Left renal cortex interstitium (tissue), 4 donors: ENCODE results near the gene UBTF. TPM values are rescaled to one million over a fixed set of nuclear protein-coding genes. Genes with fewer than 3 reads are reported as not detected.

ENCODE experiments used
- DNase-seq, 4 donors: peaks; one replicate each; pipeline ENCODE4 v3.0.0-alpha.2; 2013; ENCODE audit warnings: low read depth in 4 of 4, low spot score in 2 of 4, missing footprints in 1 of 4
- polyA plus RNA-seq, 4 donors: library from polyadenylated mRNA; unstranded; fragments of 120-200 nt; gene quantifications; one replicate each; pipeline ENCODE4 v1.2.1, GENCODE V29; 2013; ENCODE audit not compliant: insufficient read length in 4 of 4

The UBTF gene
- polyA plus RNA-seq, 4 donors = 124 to 142 (median 130) TPM

GRCh38 chr17:44176671-44177501 lies 42.6 kb downstream of the UBTF start:
- no peak for DNase-seq

GRCh38 chr17:44176257-44176656 lies 43.2 kb downstream of the UBTF start:
- no peak for DNase-seq

DNA sequence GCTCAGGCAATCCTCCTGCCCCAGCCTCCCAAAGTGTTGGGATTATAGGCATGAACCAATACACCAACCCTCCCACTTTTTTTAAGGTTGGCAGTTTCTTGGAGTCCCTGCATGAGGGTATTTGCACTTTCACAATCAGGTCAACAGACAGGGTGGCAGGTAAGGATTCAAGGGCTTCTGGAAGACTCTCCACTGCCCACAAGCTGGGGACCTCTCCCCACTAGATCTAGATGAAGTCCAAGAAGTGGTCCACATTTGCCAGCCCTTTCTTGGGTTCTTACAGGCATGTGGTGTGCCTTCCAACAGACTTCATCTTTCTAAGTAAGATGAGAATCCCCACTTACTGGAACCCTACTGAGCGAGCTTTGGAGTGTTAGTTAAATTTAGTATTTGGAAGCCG lies 45.0 kb downstream of the UBTF start:
- DNase-seq = no peak

GRCh38 chr17:44171931-44172455 lies 47.5 kb downstream of the UBTF start:
- DNase-seq = no peak

- DNase-seq = peak in 1 of 4 donors; percentile 13
These were observed 48.8 kb downstream of the UBTF start, which contains the start of gene ASB16 for GRCh38 chr17:44170499-44171201. Gene ASB16 (plus strand): TSS chr17:44170704. CDS start chr17:44170790, 86 bp downstream.

DNA sequence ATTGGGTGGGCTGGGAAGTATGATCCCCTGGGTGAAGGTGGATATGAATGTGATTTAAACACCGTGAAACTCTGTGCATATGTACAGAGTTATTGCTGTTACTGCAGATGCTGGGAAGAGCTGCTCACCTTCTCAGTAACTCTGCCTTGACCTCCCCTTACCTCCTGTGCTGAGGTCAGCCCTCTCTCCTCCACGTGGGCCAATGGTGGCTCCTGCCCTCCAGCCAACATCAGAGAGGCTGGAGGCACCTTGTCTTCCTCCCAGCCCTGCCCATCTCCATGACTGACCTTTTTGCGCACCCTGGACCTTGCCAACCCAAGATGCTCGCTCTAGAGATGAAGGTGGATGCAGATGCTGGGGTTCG lies 49.4 kb downstream of the UBTF start:
- no peak for DNase-seq

DNA sequence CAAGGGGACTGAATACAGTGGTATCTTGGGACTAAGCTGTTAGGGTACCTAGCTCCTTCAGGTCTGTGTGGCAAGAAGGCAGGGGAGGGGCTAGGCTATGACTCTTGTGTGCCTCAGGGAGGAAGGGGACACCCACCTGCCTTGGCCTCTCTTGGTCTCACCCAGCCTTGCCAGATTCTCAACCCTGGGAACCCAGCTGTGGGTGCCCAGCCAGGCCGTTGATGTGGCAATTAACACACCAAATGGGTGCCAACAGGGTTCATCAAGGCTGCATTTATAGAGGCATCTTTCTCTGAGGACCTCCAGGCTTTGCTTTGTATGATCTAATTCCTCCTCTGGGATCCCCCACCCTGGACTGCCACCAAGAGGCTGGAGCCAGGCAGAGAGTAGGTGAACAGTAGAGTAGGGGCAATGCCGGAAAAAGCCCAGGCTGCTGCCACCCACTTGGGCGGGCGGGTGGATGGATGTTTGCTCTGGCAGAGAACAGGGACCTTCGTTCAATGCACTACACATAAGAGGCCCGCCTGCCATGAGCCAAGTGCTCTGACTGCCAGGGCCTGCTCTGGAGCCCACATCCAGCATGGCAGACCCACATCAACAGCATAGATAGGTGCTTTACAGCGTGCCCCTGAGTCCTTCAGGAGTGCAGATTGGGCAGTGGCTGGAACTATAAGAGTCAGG lies 52.2 kb downstream of the UBTF start:
- no peak for DNase-seq

DNA sequence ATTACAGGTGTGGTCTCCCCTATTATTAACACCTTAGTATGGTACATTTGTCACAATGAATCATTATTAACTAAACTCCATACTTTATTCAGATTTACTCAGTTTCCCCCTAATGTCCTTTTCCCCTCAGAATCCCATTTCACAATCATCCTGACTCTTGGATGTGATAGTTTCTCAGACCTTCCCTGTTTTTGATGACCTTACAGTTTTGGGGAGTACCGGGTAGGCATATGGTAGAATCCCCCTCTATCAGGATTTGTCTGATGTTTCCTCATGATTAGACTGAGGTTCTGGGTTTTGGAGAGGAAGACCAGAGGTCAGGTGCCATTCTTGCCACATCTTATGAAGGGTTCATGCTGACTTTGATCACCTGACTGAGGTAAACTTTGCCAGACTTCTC lies 55.0 kb downstream of the UBTF start:
- DNase-seq = no peak

DNA sequence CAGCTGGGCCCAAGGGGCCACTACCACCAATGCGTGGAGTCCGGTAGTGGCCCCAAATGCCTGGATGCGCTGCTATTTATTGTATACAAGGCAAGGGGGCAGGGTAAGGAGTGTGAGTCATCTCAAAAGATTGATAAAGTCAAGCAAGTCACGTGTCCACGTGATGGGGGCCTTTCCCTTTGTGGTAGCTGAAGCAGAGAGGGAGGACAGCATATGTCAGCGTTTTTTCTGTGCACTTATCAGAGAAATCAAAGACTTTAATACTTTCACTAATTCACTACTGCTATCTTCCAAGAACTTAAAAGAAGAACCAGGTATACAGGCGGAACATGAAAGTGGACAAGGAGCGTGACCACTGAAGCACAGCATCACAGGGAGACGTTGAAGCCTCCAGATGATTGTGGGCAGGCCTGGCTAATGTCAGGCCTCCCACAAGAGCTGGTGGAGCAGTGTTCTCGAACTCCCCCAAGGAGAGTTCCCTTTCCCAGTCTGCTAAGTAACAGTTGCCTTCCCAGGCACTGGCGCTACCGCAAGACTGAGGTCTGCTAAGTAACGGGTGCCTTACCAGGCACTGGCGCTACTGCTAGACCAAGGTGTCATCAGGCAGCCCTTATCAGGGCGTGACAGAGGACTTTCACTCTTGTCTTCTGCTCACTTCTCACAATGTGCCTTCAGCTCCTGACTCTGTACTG lies 59.8 kb downstream of the UBTF start:
- no peak for DNase-seq

DNA sequence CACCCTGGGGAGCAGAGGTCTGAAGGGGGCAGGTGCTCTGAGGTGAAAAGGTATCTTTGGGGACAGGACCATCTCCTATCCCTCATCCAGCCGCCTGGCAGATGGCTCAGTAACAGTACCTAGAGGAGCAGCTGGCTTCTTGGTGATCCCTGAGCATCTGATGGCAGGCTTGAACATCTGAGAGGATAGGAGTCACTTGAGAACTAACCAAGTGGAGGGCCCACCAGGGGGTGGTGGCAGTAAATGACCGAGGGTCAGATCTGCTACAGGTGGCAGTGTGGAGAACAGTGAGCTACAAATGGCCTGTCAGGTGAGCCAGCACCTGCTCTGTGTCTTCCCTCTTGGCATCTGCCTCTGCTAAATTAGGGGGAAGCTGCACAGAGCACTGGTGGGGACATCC lies 64.0 kb downstream of the UBTF start:
- no peak for DNase-seq

Other genes starting within 250 kb of the UBTF start
- gene NAGS, start 215.1 kb downstream of the UBTF start, polyA plus RNA-seq = 1 to 10 TPM; 3.3 to 3.9 (median 3.5) TPM
- 10 to 100 TPM; 40.7 to 48.5 (median 46.9) TPM for gene TMEM101, start 204.7 kb downstream of the UBTF start, polyA plus RNA-seq
- gene LSM12, start 153.0 kb downstream of the UBTF start, polyA plus RNA-seq = 10 to 100 TPM; 38.6 to 43.5 (median 40.2) TPM
- gene G6PC3, start 148.9 kb downstream of the UBTF start, polyA plus RNA-seq = 100 to 1,000 TPM in 1 of 4 donors, 10 to 100 TPM in 3; 73.2 to 104 (median 83.4) TPM
- 10 to 100 TPM; 45.7 to 66.1 (median 52.1) TPM for gene HDAC5, start 96.0 kb downstream of the UBTF start, polyA plus RNA-seq
- gene HROB, start 77.7 kb downstream of the UBTF start, polyA plus RNA-seq = 1 to 10 TPM; 3.7 to 5.8 (median 5.0) TPM
- gene ASB16, start 49.0 kb downstream of the UBTF start, polyA plus RNA-seq = 1 to 10 TPM; 1.7 to 4.8 (median 3.1) TPM
- gene TMUB2, start 32.7 kb downstream of the UBTF start, polyA plus RNA-seq = 10 to 100 TPM; 42.9 to 54.2 (median 51.6) TPM
- gene ATXN7L3, start 19.8 kb downstream of the UBTF start, polyA plus RNA-seq = 10 to 100 TPM; 63.4 to 70.7 (median 67.5) TPM
- gene SLC4A1, start 48.5 kb upstream of the UBTF start, polyA plus RNA-seq = 10 to 100 TPM in 2 of 4 donors, 1 to 10 TPM in 2; 6.6 to 23.4 (median 10.3) TPM
- gene RUNDC3A, start 88.9 kb upstream of the UBTF start, polyA plus RNA-seq = 1 to 10 TPM; 1.5 to 2.8 (median 1.7) TPM
- gene SLC25A39, start 105.1 kb upstream of the UBTF start, polyA plus RNA-seq = 100 to 1,000 TPM in 3 of 4 donors, 10 to 100 TPM in 1; 89.3 to 120 (median 107) TPM
- gene GRN, start 125.6 kb upstream of the UBTF start, polyA plus RNA-seq = 100 to 1,000 TPM; 236 to 317 (median 277) TPM
- gene FAM171A2, start 144.2 kb upstream of the UBTF start, polyA plus RNA-seq = 10 to 100 TPM; 28.5 to 57.4 (median 44.5) TPM
- 1 to 10 TPM; 4.6 to 9.1 (median 5.3) TPM for gene ITGA2B, start 170.0 kb upstream of the UBTF start, polyA plus RNA-seq